Activated T-helper 9 cell treated with anti-CD3 and anti-CD28 coated beads, Interleukin-2, amount 50 U/mL, for 16 hours (primary cell): ENCODE data around the gene HOXA4.

Source experiments
- DNase-seq: peaks from one replicate; pipeline ENCODE4 v3.0.0-alpha.2; 2020; ENCODE audit warnings: low read depth

Gene HOXA4

GRCh38 chr7:27132214-27132613 is 1.7 kb upstream of the HOXA4 start:
- DNase-seq, result no peak

GRCh38 chr7:27131390-27131819 is 848 bp upstream of the HOXA4 start:
- no peak for DNase-seq

- no peak for DNase-seq
Observed at GRCh38 chr7:27129729-27130539, 623 bp downstream of the HOXA4 start.

GRCh38 chr7:27128776-27129728 is 1.5 kb downstream of the HOXA4 start:
- no peak for DNase-seq

GRCh38 chr7:27128034-27128433 is 2.5 kb downstream of the HOXA4 start:
- no peak for DNase-seq

- DNase-seq, result no peak
Observed at GRCh38 chr7:27126596-27127327, 3.8 kb downstream of the HOXA4 start.

GRCh38 chr7:27125986-27126394 is 4.6 kb downstream of the HOXA4 start:
- no peak for DNase-seq

- no peak for DNase-seq
Observed at GRCh38 chr7:27124902-27125689, 5.5 kb downstream of the HOXA4 start.

GRCh38 chr7:27124096-27124901 is 6.3 kb downstream of the HOXA4 start:
- DNase-seq, result no peak

GRCh38 chr7:27123477-27124053 is 7.0 kb downstream of the HOXA4 start:
- DNase-seq, result no peak

GRCh38 chr7:27123007-27123476 is 7.5 kb downstream of the HOXA4 start:
- no peak for DNase-seq

- no peak for DNase-seq
Observed at GRCh38 chr7:27122077-27122910, 8.3 kb downstream of the HOXA4 start.

GRCh38 chr7:27121684-27122076 is 8.9 kb downstream of the HOXA4 start:
- no peak for DNase-seq

GRCh38 chr7:27119412-27119911 is 11.1 kb downstream of the HOXA4 start:
- DNase-seq, result no peak

- DNase-seq, result no peak
Observed at GRCh38 chr7:27118580-27118979, 12.0 kb downstream of the HOXA4 start.

GRCh38 chr7:27117887-27118491 is 12.6 kb downstream of the HOXA4 start:
- no peak for DNase-seq

GRCh38 chr7:27116962-27117886 is 13.3 kb downstream of the HOXA4 start:
- no peak for DNase-seq
